ENCODE data around the gene LRRC1. TPM values are rescaled to one million over a fixed set of nuclear protein-coding genes. Genes with fewer than 3 reads are reported as not detected.

LRRC1 gene
- total RNA-seq, 4 donors from 2014 or later: 39.0 to 62.5 (median 52.2) TPM

DNA sequence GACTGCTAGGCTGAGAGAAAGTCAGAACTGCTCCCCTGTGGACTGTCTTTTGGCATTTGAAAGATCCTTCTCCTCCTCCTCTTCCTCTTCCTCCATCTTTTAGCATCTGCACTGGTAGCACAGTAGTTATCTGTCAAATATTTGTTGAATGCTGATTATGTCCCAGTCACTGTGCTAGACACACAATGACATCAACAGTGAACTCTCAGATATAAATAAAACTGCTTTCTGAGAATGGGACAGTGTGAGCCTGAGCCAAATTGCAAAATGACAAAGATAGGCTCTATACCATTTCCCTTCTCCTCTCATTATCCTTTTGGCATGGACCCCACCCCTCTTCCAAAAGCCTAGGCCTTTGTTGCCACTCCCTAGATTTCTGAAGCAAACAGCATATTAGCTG is 27.9 kb upstream of the LRRC1 start:
- H3K4me3 ChIP-seq (ENCODE audit: low read depth, poor library complexity, severe bottlenecking): no peak overlapping the region
- TF ChIP-seq CTCF (IDR thresholded peaks at IDR 0.05) (no peak), POLR2A (IDR thresholded peaks at IDR 0.05) (no peak)
- DNase-seq (ENCODE audit: low spot score in 2 of 2): no peak
- intact Hi-C loops (cut with DNase I; ENCODE audit: low total_unique reads): no loop called here

- DNase-seq (ENCODE audit: low spot score in 2 of 2): no peak
- H3K4me3 ChIP-seq (ENCODE audit: low read depth, poor library complexity, severe bottlenecking): no peak overlapping the region
- TF ChIP-seq CTCF (IDR thresholded peaks at IDR 0.05) (no peak), POLR2A (IDR thresholded peaks at IDR 0.05) (no peak)
- WGBS, 2 donors: 41 to 54% methylated on average over 4 of the region's 4 CpGs
- intact Hi-C loops (cut with DNase I; ENCODE audit: low total_unique reads): no loop called here
Observed at GRCh38 chr6:53767941-53768340, 26.9 kb upstream of the LRRC1 start.

- WGBS, 2 donors: 75 to 82% methylated on average over 2 of the region's 2 CpGs
- no peak overlapping the region for H3K4me3 ChIP-seq (ENCODE audit: low read depth, poor library complexity, severe bottlenecking)
- no peak for DNase-seq (ENCODE audit: low spot score in 2 of 2)
- TF ChIP-seq POLR2A (IDR thresholded peaks at IDR 0.05) (no peak), CTCF (IDR thresholded peaks at IDR 0.05) (no peak)
- intact Hi-C loops (cut with DNase I; ENCODE audit: low total_unique reads): no loop called here
Observed at GRCh38 chr6:53768636-53769035, 26.2 kb upstream of the LRRC1 start.

- WGBS, 2 donors: 56 to 69% methylated on average over 2 of the region's 2 CpGs
- intact Hi-C loops (cut with DNase I; ENCODE audit: low total_unique reads): no loop called here
- no peak for TF ChIP-seq POLR2A (IDR thresholded peaks at IDR 0.05)
- no peak for TF ChIP-seq CTCF (IDR thresholded peaks at IDR 0.05)
- no peak overlapping the region for H3K4me3 ChIP-seq (ENCODE audit: low read depth, poor library complexity, severe bottlenecking)
- no peak for DNase-seq (ENCODE audit: low spot score in 2 of 2)
Observed at GRCh38 chr6:53770780-53771249, 24.0 kb upstream of the LRRC1 start.

DNA sequence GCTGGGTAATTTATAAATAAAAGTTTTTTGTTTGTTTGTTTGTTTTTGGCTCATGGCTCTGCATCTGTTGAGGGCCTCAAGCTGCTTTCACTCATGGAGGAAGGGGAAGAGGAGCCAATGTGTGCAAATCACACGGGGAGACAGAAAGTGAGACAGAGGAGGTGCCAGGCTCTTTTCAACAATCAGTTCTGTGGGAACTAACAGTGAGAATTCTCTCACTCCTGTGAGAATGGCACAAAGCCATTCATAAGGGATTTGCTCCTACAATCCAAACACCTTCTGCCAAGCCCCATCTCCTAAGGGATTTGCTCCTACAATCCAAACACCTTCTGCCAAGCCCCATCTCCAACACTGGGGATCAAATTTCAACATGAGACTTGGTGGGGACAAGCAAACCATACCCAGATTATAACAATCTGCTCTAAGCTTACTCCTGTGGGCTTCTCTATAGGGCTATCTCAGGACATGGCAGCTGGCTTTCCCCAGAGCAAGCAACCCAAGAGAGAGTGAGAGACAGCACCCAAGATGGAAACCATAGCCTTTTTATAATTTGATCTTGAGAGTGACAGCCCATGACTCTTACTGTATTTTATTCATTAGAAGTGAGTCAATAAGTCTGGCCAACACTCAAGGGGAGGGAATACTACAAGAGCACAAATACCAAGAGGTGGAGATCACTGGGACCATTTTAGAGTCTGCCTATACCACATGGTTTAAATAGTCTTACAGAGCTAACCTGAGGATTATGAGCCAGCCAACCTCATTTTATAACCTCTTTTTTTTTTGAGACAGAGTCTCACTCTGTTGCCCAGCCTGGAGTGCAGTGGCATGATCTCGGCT is 22.8 kb upstream of the LRRC1 start:
- 54 to 61% methylated on average over 2 of the region's 2 CpGs for WGBS, 2 donors
- DNase-seq (ENCODE audit: low spot score in 2 of 2): no peak
- intact Hi-C loops (cut with DNase I; ENCODE audit: low total_unique reads): no loop called here

More for the DNA sequence above, 22.8 kb upstream of the LRRC1 start:
- H3K4me3 ChIP-seq (ENCODE audit: low read depth, poor library complexity, severe bottlenecking): no peak overlapping the region
- TF ChIP-seq POLR2A (IDR thresholded peaks at IDR 0.05) (no peak), CTCF (IDR thresholded peaks at IDR 0.05) (no peak)
